ENCODE measurements around the gene L3MBTL3. TPM values are rescaled to one million over a fixed set of nuclear protein-coding genes. Genes with fewer than 3 reads are reported as not detected.
"Not testable (repeated sequence)": the region's sequence is repeated elsewhere in the genome, so short reads cannot be mapped to it uniquely, and the experiment has no call there.

L3MBTL3 gene
- total and polyA plus RNA-seq, 7 donors, result 2.1 to 10.4 (median 4.2) TPM

DNA sequence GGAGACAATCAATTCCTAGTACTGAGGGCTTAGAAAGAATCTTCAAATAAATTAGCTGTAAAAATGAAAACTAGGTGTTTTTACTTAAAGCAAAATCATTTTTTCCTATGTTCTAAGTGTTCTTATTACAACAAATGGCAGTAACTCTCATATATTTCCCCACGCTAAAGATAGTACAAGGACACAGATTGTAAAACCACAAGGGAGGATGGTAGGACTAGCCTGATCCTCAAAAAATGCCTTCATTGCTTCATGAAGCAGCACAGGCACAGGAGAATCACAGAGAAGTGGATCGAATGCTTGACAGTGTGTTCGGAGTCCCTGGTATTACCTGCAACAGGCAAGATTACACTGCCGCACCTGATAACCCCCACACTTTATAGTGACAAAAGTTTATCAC lies 145.9 kb downstream of the L3MBTL3 start:
- H3K9me3 ChIP-seq, result no peaks in the 10 kb centered on the region
- no peaks in the 10 kb centered on the region for H3K36me3 ChIP-seq
- WGBS, 2 donors, result 70 to 71% methylated on average over 4 of the region's 4 CpGs
- no peak overlapping the region for H3K27ac ChIP-seq
- TF ChIP-seq POLR2A (IDR thresholded peaks at IDR 0.05) (no peak), EP300 (IDR thresholded peaks at IDR 0.05) (no peak), CTCF (IDR thresholded peaks at IDR 0.05) (no peak), POLR2AphosphoS5 (IDR thresholded peaks at IDR 0.05) (no peak)
- H3K4me1 ChIP-seq, result peaks cover 0 to 11% (median 2%) of the 10 kb centered on the region in 4 donors
- H3K4me3 ChIP-seq, result no peak overlapping the region
- intact Hi-C loops (cut with DNase I), result no loop called here
- no peaks in the 10 kb centered on the region for H3K27me3 ChIP-seq
- DNase-seq, result no peak

GRCh38 chr6:130167655-130168054 lies 149.3 kb downstream of the L3MBTL3 start:
- TF ChIP-seq POLR2A (IDR thresholded peaks at IDR 0.05), result no peak
- no peak for TF ChIP-seq EP300 (IDR thresholded peaks at IDR 0.05)
- TF ChIP-seq CTCF (IDR thresholded peaks at IDR 0.05), result no peak
- no peak for TF ChIP-seq POLR2AphosphoS5 (IDR thresholded peaks at IDR 0.05)
- H3K4me1 ChIP-seq, result no peaks in the 10 kb centered on the region
- 75 to 78% methylated on average over 5 of the region's 5 CpGs for WGBS, 2 donors
- peaks cover 0 to 3% (median 0%) of the 10 kb centered on the region in 4 donors for H3K9me3 ChIP-seq
- no peak for DNase-seq
- H3K27ac ChIP-seq, result no peak overlapping the region
- no peaks in the 10 kb centered on the region for H3K27me3 ChIP-seq
- no peaks in the 10 kb centered on the region for H3K36me3 ChIP-seq
- intact Hi-C loops (cut with DNase I), result no loop called here
- no peak overlapping the region for H3K4me3 ChIP-seq

- H3K27me3 ChIP-seq; H3K36me3 ChIP-seq; H3K9me3 ChIP-seq; H3K4me3 ChIP-seq; DNase-seq; H3K27ac ChIP-seq; H3K4me1 ChIP-seq; intact Hi-C loops (cut with DNase I): not testable (repeated sequence)
- WGBS, 2 donors, result 87 to 97% methylated on average over 4 of the region's 4 CpGs
These were observed 151.8 kb downstream of the L3MBTL3 start for GRCh38 chr6:130170160-130170559.

DNA sequence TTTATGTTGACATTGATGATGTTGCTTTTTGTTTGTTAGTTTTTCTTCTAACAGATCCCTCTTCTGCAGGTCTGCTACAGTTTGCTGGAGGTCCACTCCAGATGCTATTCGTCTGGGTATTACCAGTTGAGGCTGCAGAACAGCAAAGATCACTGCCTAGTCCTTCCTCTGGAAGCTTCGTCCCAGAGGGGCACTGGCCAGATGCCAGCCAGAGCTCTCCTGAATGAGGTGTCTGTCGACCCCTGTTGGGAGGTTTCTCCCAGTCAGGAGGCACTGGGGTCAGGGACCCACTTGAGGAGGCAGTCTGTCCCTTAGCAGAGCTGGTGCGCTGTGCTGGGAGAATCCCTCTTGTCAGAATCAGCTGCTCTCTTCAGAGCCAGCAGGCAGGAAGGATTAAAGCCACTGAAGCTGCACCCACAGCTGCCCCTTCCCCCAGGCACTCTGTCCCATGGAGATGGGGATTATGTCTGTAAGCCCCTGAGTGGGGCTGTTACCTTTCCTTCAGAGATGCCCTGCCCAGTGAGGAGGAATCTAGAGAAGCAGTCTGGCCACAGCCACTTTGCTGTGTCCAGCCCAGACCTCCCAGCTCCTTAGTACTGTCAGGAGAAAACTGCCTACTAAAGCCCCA lies 155.1 kb downstream of the L3MBTL3 start:
- H3K36me3 ChIP-seq; DNase-seq; H3K27me3 ChIP-seq; H3K4me3 ChIP-seq; H3K9me3 ChIP-seq; intact Hi-C loops (cut with DNase I); H3K27ac ChIP-seq; H3K4me1 ChIP-seq: not testable (repeated sequence)
- WGBS, 2 donors, result 86 to 90% methylated on average over 4 of the region's 4 CpGs

GRCh38 chr6:130176378-130176777 lies 158.0 kb downstream of the L3MBTL3 start:
- no peak overlapping the region for H3K27ac ChIP-seq
- no peak for TF ChIP-seq EP300 (IDR thresholded peaks at IDR 0.05)
- TF ChIP-seq POLR2A (IDR thresholded peaks at IDR 0.05), result no peak
- TF ChIP-seq CTCF (IDR thresholded peaks at IDR 0.05), result no peak
- no peak for TF ChIP-seq POLR2AphosphoS5 (IDR thresholded peaks at IDR 0.05)
- H3K4me3 ChIP-seq, result no peak overlapping the region
- intact Hi-C loops (cut with DNase I), result no loop called here
- no peaks in the 10 kb centered on the region for H3K27me3 ChIP-seq
- no peaks in the 10 kb centered on the region for H3K4me1 ChIP-seq
- 87 to 92% methylated on average over 1 of the region's 1 CpG for WGBS, 2 donors
- no peak for DNase-seq
- H3K36me3 ChIP-seq, result no peaks in the 10 kb centered on the region
- peaks cover 0 to 3% (median 0%) of the 10 kb centered on the region in 4 donors for H3K9me3 ChIP-seq

- TF ChIP-seq EP300 (IDR thresholded peaks at IDR 0.05), result no peak
- no peak for TF ChIP-seq POLR2AphosphoS5 (IDR thresholded peaks at IDR 0.05)
- no peak for TF ChIP-seq POLR2A (IDR thresholded peaks at IDR 0.05)
- TF ChIP-seq CTCF (IDR thresholded peaks at IDR 0.05), result no peak
- Histone ChIP-seq H3K36me3 (no peaks in the 10 kb centered on the region), H3K9me3 (no peaks in the 10 kb centered on the region), H3K4me1 (no peaks in the 10 kb centered on the region), H3K4me3 (no peak overlapping the region), H3K27me3 (no peaks in the 10 kb centered on the region), H3K27ac (no peak overlapping the region)
- intact Hi-C loops (cut with DNase I), result no loop called here
- DNase-seq, result no peak
- WGBS, 2 donors, result 90 to 98% methylated on average over 1 of the region's 1 CpG
These were observed 160.3 kb downstream of the L3MBTL3 start for GRCh38 chr6:130178692-130179091.
